GM12878 (cell line): Measurements from ENCODE around the gene CELF2. TPM values are rescaled to one million over a fixed set of nuclear protein-coding genes. Genes with fewer than 3 reads are reported as not detected.

Source experiments
- ATAC-seq: fragments of 200-7000 bp; cut with Tn5 transposase; 3 replicates; pipeline ENCODE4 v1.9.1; 2020; ENCODE audit warnings: mild to moderate bottlenecking, moderate library complexity
- BruUV-seq: library from RNA; stranded (reverse); fragments of 400-500 nt; replicated peaks from 2 replicates; lab custom pipeline; 2021; lab: Mats Ljungman, UMichigan
- CTCF ChIA-PET: fragments of 300-600 bp; sonication (Branson Sonifier 250); formaldehyde crosslinking; extraction: SDS; loops from one replicate; lab custom pipeline; 2021; ENCODE audit warnings: inconsistent platforms; lab: Yijun Ruan, JAX
- POLR2A ChIA-PET: fragments of 350-600 bp; formaldehyde crosslinking; extraction: SDS; loops from one replicate; lab custom pipeline; 2021; ENCODE audit warnings: inconsistent platforms; lab: Charles Lee
- RAD21 ChIA-PET: fragments of 300-600 bp; sonication (Branson Sonifier 250); formaldehyde crosslinking; loops from one replicate; lab custom pipeline; 2023; ENCODE audit warnings: antibody characterized with exemption; ENCODE audit not compliant: unreplicated experiment; lab: Charles Lee
- SMC1A ChIA-PET: fragments of 300-600 bp; sonication (Branson Sonifier 250); formaldehyde crosslinking; loops from one replicate; lab custom pipeline; 2023; ENCODE audit not compliant: unreplicated experiment, uncharacterized antibody; lab: Charles Lee
- DNase-seq: peaks from one replicate; pipeline ENCODE4 v3.0.0-alpha.2; 2011; ENCODE audit warnings: low read depth, low spot score
- FAIRE-seq: peaks from 3 replicates; lab custom pipeline; 2011; peaks lifted over from hg19 to GRCh38; lab: Jason Lieb, UNC
- H2AFZ ChIP-seq: 2 replicates; pipeline ENCODE4 v1.6.0; 2011; ENCODE audit warnings: low read depth, low read length, control low read depth; ENCODE audit not compliant: control insufficient read depth
- H3K27ac ChIP-seq: 2 replicates; pipeline ENCODE4 v1.5.1; 2011; ENCODE audit warnings: control low read depth; ENCODE audit not compliant: control insufficient read depth, insufficient read depth
- H3K27me3 ChIP-seq, 2 experiments: replicated peaks in 1 of 2; 2 replicates each; pipeline versions ENCODE4 v1.6.0 to v1.6.1; 2011; ENCODE audit warnings: low read length in 1 of 2; ENCODE audit not compliant: control insufficient read depth in 2 of 2, insufficient read depth in 2 of 2
- H3K36me3 ChIP-seq, 2 experiments: 2 replicates each; pipeline ENCODE4 v1.5.1; 2011; ENCODE audit warnings: low read length in 1 of 2; ENCODE audit not compliant: control insufficient read depth in 2 of 2, insufficient read depth in 2 of 2
- H3K4me1 ChIP-seq: 2 replicates; pipeline ENCODE4 v1.6.1; 2011; ENCODE audit warnings: mild to moderate bottlenecking, low read length, moderate library complexity, mixed read lengths; ENCODE audit not compliant: control insufficient read depth, insufficient read depth
- H3K4me2 ChIP-seq: 2 replicates; pipeline ENCODE4 v1.6.0; 2011; ENCODE audit warnings: control low read depth; ENCODE audit not compliant: control insufficient read depth, insufficient read depth
- H3K4me3 ChIP-seq: fragments of 200-600 bp; sonication (generic); 2 replicates; pipeline ENCODE4 v1.5.1; 2016
- H3K79me2 ChIP-seq: 2 replicates; pipeline ENCODE4 v1.6.0; 2011; ENCODE audit warnings: low read length; ENCODE audit not compliant: control insufficient read depth, insufficient read depth
- H3K9ac ChIP-seq: 2 replicates; pipeline ENCODE4 v1.8.0; 2011; ENCODE audit warnings: low read length, control low read depth, mixed read lengths; ENCODE audit not compliant: control insufficient read depth, insufficient read depth
- H3K9me3 ChIP-seq: replicated peaks from 3 replicates; pipeline ENCODE4 v1.5.1; 2011; ENCODE audit warnings: mild to moderate bottlenecking, low read length; ENCODE audit not compliant: control insufficient read depth, insufficient read depth
- H4K20me1 ChIP-seq: 2 replicates; pipeline ENCODE4 v1.6.0; 2011; ENCODE audit not compliant: control insufficient read depth, insufficient read depth
- ATF2 ChIP-seq: IDR thresholded peaks from 2 replicates; pipeline ENCODE4 v1.6.1; 2012; ENCODE audit warnings: low read length, inconsistent platforms
- BACH1 ChIP-seq: fragments of 450-650 bp; IDR thresholded peaks from 2 replicates; pipeline ENCODE4 v1.6.1; 2017; ENCODE audit warnings: mild to moderate bottlenecking, borderline replicate concordance
- NFIC ChIP-seq: IDR thresholded peaks from 2 replicates; pipeline ENCODE4 v1.6.1; 2012; ENCODE audit warnings: low read depth, mild to moderate bottlenecking, inconsistent platforms, low read length, moderate library complexity
- NR2F1 ChIP-seq: fragments of 450-650 bp; conservative IDR thresholded peaks from 2 replicates; pipeline ENCODE4 v1.6.1; 2017; ENCODE audit warnings: mild to moderate bottlenecking
- POLR2A ChIP-seq: IDR thresholded peaks from 2 replicates; pipeline ENCODE4 v1.6.1; 2011; ENCODE audit warnings: low read depth, mild to moderate bottlenecking, low read length
- POLR2AphosphoS2 ChIP-seq: IDR thresholded peaks from 2 replicates; pipeline ENCODE4 v1.6.1; 2011; ENCODE audit warnings: low read depth, mild to moderate bottlenecking, low read length, improper control_type of control experiment, moderate library complexity
- POLR2AphosphoS5 ChIP-seq: IDR thresholded peaks from 2 replicates; pipeline ENCODE4 v1.6.1; 2011; ENCODE audit warnings: mild to moderate bottlenecking, low read length, inconsistent platforms
- ZNF384 ChIP-seq: IDR thresholded peaks from 2 replicates; pipeline ENCODE4 v1.6.1; 2012; ENCODE audit warnings: low read depth, mild to moderate bottlenecking, low read length, improper control_type of control experiment, borderline replicate concordance
- WGBS: methylation state at CpG from one replicate; pipeline ENCODE4 v1.1.6; 2016; ENCODE audit warnings: low lambda C conversion rate; ENCODE audit not compliant: insufficient replicate concordance, insufficient coverage; ENCODE audit errors: missing lambda C conversion rate; 5-methylcytosine and 5-hydroxymethylcytosine counted together
- in situ Hi-C: fragments of 300-500 bp; cut with MboI; formaldehyde crosslinking; loops from 9 replicates; pipeline ENCODE4 v1.14.3; 2018; ENCODE audit warnings: mixed read lengths
- intact Hi-C: fragments of 100-400 bp; cut with micrococcal nuclease; formaldehyde crosslinking; loops from one replicate; pipeline ENCODE4 v1.14.2; 2022; ENCODE audit not compliant: unreplicated experiment
- polyA plus RNA-seq, 11 experiments: library from polyadenylated mRNA; depleted of rRNA in 4 of 11; unstranded in 6 of 11; stranded (reverse) in 5 of 11; fragments of >200 nt; fragmentation: Nextera tagmentation in 4 of 11; fragmentation: Illumina TruSeq in 1 of 11; extraction: Ambion mirVana in 4 of 11; extraction: Trizol in 1 of 11; gene quantifications; 1 replicate in 1 of 11; 2 replicates in 10 of 11; pipeline versions ENCODE4 v1.2.1 to v1.2.3, GENCODE V29; 2011 to 2016; ENCODE audit warnings: inconsistent platforms in 2 of 11, missing spikeins in 2 of 11, low read depth in 1 of 11
- total RNA-seq, 4 experiments: library from RNA; depleted of rRNA in 3 of 4; stranded (reverse); fragments of >200 nt in 3 of 4; fragmentation: Illumina TruSeq in 1 of 4; extraction: Trizol in 1 of 4; gene quantifications; 2 replicates each; pipeline versions ENCODE4 v1.2.1 to v1.2.3, GENCODE V29; 2013 to 2021
- TF ChIP-seq, protein P1 (sequence below): IDR thresholded peaks from 2 replicates; pipeline ENCODE4 v1.6.1; 2011; ENCODE audit warnings: borderline replicate concordance, low read depth, mild to moderate bottlenecking, moderate library complexity, low read length; ENCODE audit not compliant: insufficient read depth, poor library complexity, severe bottlenecking

The CELF2 gene
- total and polyA plus RNA-seq, 10 of the 15 experiments (the other 5 are each of a cell fraction or from before 2014, with no cell fraction given): 20.8 to 129 (median 86.3) TPM

GRCh38 chr10:11335881-11336430, 318.3 kb downstream of the CELF2 start:
- Histone ChIP-seq H3K36me3 (peaks cover 0 to 13% of the 10 kb centered on the region in 2 experiments; a peak in 2 of 4 replicates), H3K27me3 (no peaks in the 10 kb centered on the region), H3K79me2 (no peaks in the 10 kb centered on the region), H3K9me3 (no peaks in the 10 kb centered on the region), H3K9ac (no peak overlapping the region), H3K27ac (no peak overlapping the region), H4K20me1 (no peaks in the 10 kb centered on the region), H3K4me1 (no peaks in the 10 kb centered on the region), H3K4me2 (no peak overlapping the region), H3K4me3 (no peak overlapping the region), H2AFZ (no peak overlapping the region)
- intact Hi-C loops: loop anchor here (10.0 kb wide), 1 partner anchor 139 kb away; no protein-coding TSS in a partner anchor
- no peak for DNase-seq
- ChIA-PET RAD21 (no interaction called here), CTCF (no interaction called here), POLR2A (no interaction called here), SMC1A (no interaction called here)
- WGBS: 91% methylated on average over 12 of the region's 12 CpGs
- FAIRE-seq: no peak
- TF ChIP-seq ZNF384 (no peak), POLR2A (peak; percentile 78), ATF2 (0 out of 2 replicates have a peak, but pooled peaks have one; percentile 16), POLR2AphosphoS5 (peak; percentile 34; the same call in 1 of the 2 replicates), NR2F1 (no peak), POLR2AphosphoS2 (0 out of 2 replicates have a peak, but pooled peaks have one; percentile 37), NFIC (no peak), BACH1 (peak; percentile 25; the same call in 1 of the 2 replicates)
- TF ChIP-seq, protein P1, sequence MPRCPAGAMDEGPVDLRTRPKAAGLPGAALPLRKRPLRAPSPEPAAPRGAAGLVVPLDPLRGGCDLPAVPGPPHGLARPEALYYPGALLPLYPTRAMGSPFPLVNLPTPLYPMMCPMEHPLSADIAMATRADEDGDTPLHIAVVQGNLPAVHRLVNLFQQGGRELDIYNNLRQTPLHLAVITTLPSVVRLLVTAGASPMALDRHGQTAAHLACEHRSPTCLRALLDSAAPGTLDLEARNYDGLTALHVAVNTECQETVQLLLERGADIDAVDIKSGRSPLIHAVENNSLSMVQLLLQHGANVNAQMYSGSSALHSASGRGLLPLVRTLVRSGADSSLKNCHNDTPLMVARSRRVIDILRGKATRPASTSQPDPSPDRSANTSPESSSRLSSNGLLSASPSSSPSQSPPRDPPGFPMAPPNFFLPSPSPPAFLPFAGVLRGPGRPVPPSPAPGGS: peak; percentile 56
- in situ Hi-C loops: no loop called here
- ATAC-seq: no peak
- BruUV-seq: no TSS peak
